DND-41 (cell line): ENCODE results near the gene PCIF1.

Experiments used
- EZH2 ChIP-seq: IDR thresholded peaks from 3 replicates; pipeline ENCODE4 v1.6.1; 2012; ENCODE audit warnings: borderline replicate concordance, low read depth, mild to moderate bottlenecking, moderate library complexity, low read length, inconsistent platforms; ENCODE audit not compliant: severe bottlenecking
- TF ChIP-seq, protein P1 (sequence below): IDR thresholded peaks from 2 replicates; pipeline ENCODE4 v1.5.1; 2012; ENCODE audit warnings: borderline replicate concordance, low read length, moderate library complexity, mild to moderate bottlenecking; ENCODE audit not compliant: poor library complexity, severe bottlenecking; ENCODE audit errors: extremely low read depth

DNA sequence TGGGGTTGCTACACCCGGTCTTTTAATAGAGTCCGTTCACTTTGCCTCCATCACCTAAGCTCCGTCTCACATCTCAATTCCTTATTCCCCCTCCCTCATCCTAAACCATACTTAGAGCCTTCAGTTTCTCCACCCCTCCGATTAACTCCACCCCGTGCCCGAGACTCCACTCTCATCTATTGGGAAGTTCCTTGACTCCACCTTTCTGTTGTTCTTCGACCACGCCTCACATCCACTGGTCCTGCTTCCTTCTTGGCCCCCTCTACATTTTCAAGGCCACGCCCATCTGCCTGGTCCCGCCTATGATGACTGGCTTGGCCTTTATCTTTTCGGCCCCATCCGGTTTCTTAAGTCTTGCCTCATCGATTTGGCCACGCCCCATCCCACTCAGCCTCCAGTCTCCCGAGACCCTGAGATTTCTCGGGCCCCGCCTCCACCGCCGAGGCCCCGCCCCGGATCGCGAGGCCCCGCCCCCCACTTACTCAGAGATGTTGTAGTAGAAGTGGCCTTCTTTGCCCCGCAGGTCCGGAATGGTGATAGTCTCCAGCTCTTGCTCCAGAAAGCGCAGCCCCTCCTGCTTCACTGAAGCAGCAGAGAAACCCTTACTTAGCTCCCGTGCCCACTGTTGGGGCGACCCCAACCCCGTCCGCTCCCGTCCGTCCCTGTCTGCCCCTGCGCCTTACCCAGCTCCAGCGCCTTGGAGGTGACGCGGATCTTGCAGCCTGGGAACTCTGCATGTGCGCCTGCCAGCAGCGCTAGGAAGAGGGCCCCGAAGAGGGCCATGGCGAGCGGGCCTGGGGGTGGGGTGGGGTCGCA lies 23.6 kb upstream of the PCIF1 start:
- TF ChIP-seq EZH2 = no peak
- TF ChIP-seq, protein P1, sequence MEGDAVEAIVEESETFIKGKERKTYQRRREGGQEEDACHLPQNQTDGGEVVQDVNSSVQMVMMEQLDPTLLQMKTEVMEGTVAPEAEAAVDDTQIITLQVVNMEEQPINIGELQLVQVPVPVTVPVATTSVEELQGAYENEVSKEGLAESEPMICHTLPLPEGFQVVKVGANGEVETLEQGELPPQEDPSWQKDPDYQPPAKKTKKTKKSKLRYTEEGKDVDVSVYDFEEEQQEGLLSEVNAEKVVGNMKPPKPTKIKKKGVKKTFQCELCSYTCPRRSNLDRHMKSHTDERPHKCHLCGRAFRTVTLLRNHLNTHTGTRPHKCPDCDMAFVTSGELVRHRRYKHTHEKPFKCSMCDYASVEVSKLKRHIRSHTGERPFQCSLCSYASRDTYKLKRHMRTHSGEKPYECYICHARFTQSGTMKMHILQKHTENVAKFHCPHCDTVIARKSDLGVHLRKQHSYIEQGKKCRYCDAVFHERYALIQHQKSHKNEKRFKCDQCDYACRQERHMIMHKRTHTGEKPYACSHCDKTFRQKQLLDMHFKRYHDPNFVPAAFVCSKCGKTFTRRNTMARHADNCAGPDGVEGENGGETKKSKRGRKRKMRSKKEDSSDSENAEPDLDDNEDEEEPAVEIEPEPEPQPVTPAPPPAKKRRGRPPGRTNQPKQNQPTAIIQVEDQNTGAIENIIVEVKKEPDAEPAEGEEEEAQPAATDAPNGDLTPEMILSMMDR = no peak
